ENCODE data around the gene OR10G6.
"Not testable (repeated sequence)": the region's sequence is repeated elsewhere in the genome, so short reads cannot be mapped to it uniquely, and the experiment has no call there.

Gene OR10G6, protein sequence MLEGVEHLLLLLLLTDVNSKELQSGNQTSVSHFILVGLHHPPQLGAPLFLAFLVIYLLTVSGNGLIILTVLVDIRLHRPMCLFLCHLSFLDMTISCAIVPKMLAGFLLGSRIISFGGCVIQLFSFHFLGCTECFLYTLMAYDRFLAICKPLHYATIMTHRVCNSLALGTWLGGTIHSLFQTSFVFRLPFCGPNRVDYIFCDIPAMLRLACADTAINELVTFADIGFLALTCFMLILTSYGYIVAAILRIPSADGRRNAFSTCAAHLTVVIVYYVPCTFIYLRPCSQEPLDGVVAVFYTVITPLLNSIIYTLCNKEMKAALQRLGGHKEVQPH

DNA sequence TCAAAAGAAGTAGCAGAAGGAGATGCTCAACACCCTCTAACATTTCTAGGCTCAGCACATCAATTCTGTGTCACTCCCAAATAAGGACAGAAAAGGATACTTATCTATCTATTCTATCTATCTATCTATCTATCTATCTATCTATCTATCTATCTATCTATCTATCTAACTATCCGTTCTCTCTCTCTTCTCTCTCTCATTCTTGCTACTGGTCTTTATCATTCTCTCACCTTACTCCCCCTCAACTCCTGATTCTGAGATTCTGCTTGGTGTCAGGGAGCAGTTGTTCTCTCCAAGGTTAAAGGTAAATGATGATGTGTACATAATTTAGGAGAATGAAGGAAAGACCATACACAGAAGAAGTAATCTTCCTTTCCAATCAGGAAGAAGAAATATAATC is at the start of gene OR10G6:
Gene OR10G6 (minus strand): TSS at position 43 of the 400 bp plus-strand sequence. CDS start 0 bp downstream, at position 43.
- no peak for DNase-seq

DNA sequence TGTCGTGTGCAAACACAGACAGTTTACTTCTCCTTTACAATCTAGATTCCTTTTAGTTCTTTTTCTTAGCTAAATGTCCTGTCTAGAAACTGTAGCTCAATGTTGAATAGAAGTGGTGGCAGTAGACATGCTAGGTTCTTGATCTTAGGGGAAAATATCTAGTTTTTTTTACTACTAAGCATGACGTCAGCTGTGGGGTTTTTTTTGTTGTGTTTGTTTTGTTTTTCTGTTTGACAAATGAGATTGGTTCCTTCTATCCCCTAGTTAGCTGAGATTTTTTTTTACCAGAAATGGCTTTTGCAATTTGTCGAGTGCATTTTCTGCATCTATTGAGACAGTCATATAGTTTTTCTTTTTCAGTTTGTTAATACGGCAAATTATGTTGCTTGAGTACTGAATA is 48.5 kb upstream of the OR10G6 start:
- DNase-seq: no peak

DNA sequence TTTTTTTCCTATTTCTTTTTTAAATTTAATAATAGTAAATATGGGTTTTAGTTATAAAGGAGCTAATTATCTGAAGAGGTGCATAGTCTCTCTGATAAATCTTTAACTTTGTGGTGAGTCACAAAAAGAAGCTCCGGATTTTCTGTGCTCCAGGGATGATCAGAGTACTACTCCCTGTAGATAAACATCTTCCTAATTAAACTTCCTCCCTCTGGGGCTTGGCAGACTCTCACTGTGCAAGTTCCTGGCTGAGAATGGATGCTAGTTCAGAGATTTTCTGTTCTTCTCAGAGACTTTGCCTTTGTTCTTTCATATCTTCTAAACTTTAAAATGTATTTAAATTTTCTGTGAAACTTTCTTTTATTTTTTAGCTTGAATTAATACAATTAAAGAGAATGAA is 46.3 kb upstream of the OR10G6 start, which contains the start of gene OR10G7:
Gene OR10G7 (minus strand): TSS at position 72 of the 400 bp plus-strand sequence. CDS start 2,324 bp downstream, outside the sequence.
- DNase-seq: no peak

DNA sequence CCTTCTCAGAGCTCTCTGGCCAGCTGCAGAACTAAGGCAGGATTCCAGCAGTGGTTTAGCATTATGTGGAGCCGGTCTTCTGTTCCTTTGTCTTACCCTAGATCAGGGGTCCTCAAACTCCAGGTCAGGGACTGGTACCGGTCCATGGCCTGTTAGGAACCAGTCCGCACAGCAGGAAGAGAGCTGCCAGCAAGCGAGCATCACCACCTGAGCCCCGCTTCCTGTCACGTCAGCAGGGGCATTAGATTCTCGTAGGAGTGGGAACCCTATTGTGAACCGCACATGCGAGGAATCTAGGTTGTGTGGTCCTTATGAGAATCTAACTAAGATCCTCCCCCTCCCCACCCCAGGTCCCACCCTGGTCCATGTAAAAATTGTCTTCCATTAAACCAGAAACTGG is 44.6 kb upstream of the OR10G6 start:
- DNase-seq: no peak

DNA sequence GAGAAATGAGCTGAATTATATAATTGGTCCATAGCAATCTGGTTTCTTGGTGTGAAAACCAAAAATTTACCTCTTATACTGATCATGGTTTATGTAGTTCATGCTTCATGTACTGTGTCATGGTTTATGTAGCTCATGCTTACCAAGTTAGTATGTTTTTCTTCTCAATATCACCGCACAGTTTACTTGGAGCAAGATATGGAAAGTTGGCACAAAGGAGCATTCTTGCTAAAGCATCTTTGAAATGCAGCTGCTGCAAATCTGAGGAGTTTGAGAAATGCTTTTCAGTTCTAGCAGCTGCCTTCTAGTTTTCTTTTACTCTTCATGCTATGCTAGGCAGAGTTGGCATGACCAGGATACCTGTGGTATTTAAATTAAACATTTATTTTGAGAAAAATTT is 41.7 kb upstream of the OR10G6 start:
- no peak for DNase-seq

DNA sequence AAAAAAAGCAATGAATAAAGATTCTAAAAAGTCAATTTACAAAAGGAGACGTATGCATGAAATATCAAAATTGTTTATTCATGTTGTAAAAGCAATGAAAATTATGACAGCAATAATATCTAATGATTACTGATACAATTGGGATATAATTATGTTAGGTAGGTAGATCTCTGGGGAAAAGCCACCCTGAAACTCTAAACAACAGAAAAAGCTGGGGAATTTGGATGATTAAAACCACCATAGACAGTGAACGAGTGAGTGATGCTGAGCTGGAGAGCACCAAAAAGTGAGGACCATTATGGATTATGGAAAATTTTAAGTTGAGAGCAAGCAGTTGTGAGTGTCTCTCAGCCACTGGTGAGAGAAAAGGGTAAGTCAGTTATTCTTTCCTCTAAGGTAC is 31.5 kb upstream of the OR10G6 start, which contains the start of gene OR10G8:
Gene OR10G8 (plus strand): TSS at position 301 of the 400 bp plus-strand sequence. CDS start 2,825 bp downstream, outside the sequence.
- DNase-seq: no peak

DNA sequence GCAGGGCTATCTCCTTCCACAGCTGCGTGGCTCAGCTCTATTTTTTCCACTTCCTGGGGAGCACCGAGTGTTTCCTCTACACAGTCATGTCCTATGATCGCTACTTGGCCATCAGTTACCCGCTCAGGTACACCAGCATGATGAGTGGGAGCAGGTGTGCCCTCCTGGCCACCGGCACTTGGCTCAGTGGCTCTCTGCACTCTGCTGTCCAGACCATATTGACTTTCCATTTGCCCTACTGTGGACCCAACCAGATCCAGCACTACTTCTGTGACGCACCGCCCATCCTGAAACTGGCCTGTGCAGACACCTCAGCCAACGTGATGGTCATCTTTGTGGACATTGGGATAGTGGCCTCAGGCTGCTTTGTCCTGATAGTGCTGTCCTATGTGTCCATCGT is 20.9 kb upstream of the OR10G6 start:
- DNase-seq: not testable (repeated sequence)

DNA sequence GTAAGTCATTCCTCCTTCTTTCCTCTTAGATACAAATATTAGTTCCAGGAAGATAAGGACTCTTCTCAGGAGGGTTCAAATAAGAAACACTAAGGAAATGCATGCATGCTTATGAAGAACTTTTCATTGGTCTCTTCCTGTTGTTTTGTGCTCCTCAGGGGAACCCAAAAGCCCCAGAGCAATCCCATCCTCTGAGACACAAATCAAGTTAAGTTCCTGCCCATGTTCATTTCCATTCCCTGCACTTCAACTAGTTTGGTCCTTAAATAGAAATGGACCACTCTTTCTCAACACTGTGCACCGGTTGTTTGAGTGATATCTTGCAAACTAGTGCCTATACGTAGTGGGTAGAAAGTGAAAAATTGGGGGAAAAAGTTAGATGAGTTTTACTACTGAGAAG is 17.7 kb upstream of the OR10G6 start, which contains the start of gene OR10G4:
Gene OR10G4 (plus strand): TSS at position 301 of the 400 bp plus-strand sequence. CDS start 2,578 bp downstream, outside the sequence.
- no peak for DNase-seq

DNA sequence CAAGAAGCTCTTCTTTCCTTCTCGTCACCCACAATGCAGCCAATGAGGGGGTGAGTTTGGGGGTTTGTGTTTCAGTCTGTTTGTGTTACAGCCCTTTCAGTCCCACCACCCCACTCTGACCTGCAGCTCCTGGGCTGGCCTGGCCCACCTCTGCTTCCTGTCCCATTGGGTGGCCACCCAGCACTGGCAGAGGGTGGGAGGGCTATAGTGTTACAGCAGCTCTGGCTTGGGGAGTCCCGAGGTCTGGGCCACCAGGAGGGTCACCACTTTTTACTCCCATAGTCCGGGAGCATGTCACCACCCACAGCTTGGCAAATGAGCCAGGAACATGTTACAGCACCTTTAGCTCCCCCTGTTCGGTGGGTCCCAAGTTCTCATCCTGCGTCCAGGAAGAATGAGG is 15.7 kb downstream of the OR10G6 start:
- DNase-seq: no peak

DNA sequence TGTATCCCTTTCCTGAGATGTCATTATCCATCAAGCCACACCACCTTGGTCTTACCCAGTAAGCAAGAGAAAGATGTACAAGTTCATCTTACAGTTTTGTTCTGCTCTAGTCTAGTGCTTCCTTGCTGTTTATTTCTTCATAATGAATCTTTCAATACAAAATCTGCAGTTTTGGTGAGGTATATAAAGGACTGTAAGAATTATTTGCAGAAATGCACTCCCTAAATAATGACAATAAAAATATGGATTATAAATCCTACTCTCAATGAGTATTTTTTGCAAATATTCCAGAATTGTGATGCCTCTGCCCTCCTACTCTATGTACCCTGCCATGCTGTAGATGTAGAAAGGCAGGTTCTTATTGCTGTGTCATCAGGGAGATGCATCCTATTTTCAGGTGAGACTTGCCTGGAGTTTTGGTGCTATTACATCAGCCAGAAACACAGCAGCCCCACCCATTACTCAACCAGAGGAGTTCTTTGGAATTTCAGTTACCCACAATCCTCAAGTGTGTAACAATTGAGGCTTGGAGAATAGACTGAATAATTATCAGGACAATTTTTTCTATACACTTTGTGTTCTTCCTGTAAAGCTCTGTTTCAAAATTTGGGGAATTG is 17.1 kb downstream of the OR10G6 start, which contains the start of gene OR10S1:
Gene OR10S1 (minus strand): TSS at position 51 of the 617 bp plus-strand sequence. CDS start 117 bp downstream, outside the sequence.
- no peak for DNase-seq

DNA sequence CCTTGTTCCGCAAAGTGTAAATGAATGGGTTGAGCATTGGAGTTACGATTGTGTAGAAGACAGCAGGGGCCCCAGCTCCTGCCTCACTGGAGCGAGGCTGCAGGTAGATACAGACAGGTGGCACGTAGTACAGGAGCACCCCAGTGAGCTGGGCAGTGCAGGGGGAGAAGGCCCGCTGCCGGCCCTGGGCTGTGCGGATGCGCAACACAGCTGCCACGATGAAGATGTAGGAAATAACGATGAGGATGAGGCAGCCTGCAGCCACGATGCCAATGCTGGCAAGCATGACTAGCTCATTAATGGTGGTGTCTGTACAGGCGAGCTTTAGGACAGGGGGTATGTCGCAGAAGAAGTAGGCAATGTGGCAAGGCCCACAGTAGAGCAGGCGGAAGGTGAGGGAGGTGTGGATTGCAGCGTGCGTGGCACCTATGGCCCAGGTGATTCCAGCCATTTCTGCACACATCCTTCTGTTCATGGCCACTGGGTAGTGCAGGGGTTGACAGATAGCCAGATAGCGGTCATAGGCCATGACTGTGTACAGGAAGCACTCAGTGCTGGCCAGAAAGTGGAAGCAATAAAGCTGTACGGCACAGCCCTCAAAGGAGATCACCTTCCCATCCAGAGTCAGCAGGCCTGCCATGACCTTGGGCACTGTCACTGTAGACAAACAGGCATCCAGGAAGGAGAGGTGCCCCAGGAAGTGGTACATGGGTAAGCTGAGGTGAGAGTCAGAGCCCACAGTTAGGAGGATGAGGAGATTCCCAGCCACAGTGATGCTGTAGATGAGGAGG is 18.0 kb downstream of the OR10G6 start:
- DNase-seq: no peak

DNA sequence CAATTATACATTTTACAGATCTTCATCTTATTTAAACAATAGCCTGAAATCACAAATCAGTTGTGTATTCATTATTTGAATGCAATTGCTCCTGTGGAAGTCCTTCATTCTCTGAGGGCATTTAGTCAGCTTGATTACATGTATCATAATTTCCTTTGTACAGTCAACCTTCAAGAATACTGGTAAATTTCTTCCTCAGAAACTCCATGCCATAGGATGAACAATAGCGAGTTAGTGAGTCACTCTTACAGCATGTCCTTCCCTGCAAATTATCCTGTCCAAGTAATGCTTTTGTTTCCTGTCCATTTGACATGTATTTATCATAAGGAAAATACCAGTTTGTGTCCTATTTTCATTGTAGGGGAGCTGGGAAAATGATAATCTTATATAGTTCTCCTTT is 21.1 kb downstream of the OR10G6 start:
- DNase-seq: no peak

DNA sequence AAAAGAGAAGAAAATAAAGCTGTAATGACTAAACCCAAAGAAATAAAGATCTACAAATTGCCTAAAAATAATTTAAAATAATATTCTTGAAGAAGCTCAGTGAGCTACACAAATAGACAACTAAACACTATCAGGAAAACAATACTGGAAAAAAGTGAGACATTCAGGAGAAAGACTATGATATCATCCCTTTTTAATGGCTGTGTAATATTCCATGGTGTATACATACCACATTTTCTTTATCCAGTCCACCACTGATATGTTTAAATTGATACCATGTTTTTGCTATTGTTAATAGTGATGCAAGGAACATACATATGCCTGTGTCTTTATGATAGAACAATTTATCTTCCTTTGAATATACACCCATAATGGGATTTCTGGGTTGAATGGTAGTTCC is 38.2 kb downstream of the OR10G6 start:
- no peak for DNase-seq

DNA sequence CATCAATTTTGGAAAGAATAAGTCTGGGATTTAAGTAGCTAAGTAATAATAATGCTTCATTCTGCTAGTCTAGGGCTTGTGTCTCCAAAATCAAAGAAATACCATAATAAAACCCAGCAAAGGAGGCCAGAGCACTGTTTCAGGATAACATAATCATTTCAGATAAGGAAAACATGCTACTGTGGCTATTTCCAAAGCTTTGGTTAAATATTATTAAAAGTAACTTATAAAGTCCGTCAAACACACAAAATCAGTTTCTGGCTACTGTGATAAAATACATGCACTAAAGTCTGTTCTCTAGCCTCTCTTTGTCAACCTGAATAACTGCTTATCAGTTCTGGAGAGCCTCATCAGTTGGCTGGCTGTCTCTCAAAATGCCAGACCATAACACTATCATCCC is 49.8 kb downstream of the OR10G6 start:
- DNase-seq: no peak

All from DMS79 treated with DMSO at 0.1 percent for 48 hours (cell line).